Activated T-helper 1 cell treated with Interleukin-2 at 50 U/mL for 16 hours (primary cell): ENCODE results near the gene DAPK1.

Source experiments
- DNase-seq: peaks from one replicate; pipeline ENCODE4 v3.0.0-alpha.2; 2020; ENCODE audit warnings: low read depth

DAPK1 gene

DNA sequence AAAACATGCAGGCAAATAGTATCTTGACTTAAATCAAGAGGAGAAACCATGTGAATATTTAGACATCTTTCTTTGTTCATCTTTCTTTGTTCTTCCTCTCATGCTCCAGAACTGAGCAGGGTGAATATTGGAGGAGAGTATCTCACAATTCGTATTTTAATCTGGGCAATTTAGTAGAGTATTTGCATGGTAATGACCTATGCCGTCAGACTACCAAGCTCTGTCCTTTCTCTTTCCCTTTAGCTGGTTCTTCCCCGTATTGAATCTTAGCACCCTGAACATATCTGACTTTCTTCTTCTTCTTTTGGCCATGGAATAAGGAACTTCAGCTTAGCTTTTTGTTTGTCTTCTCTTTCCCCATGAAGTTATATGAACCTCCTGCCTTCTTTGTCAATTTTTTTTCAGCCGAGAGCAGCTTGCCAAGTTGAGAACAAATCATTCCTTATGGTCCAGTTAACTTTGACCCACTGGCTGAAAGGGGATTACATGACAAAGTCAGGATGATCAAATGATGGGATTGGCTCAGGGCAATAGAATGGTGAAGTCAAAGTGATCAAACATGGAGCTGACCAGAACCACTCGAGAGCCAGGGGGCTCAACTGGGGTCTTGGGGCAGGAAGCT lies 95.8 kb downstream of the DAPK1 start:
- DNase-seq, result no peak

DNA sequence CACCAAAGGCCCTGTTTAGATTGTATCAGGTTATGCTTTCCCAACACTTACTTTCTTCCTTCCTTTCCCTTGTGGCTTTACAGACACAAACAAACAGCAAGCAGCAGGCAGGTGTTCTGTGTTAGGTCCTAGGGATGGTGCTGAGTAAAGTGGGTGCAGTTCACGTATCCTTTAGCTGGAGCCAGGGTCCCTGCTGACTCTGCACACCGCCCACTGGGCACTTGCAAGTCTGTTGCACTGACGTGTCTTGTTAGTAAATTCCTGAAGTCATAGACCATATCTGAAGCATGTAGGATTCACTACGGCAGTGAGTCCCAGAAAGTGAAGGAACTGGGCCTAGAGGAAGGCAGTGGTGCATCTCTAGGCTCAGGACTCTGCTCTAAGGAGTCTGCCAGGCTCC lies 96.5 kb downstream of the DAPK1 start:
- DNase-seq, result no peak

DNA sequence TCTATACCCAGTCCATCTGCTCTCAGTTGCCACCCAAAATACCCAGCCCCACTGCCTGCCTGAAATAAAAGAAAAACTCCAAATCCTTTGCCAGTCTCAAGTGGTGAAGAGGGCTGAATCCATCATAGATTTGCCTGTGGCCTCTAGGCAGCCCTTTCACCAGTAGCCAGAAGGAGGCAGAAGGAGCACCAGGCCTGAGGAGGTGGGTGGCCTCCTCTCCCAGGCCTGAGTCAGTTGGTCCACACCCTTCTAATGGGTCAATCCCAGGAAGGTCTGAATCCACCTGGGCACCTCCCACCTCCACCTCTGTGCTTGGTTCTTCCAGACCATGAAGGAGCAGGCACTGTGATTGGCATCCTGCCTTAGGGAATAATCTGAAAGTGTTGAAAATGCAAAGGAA lies 97.0 kb downstream of the DAPK1 start:
- no peak for DNase-seq

GRCh38 chr9:87595610-87596009 lies 97.9 kb downstream of the DAPK1 start:
- DNase-seq, result no peak

GRCh38 chr9:87596862-87597261 lies 99.2 kb downstream of the DAPK1 start:
- DNase-seq, result no peak

GRCh38 chr9:87597710-87598443 lies 100.2 kb downstream of the DAPK1 start:
- DNase-seq, result no peak

- DNase-seq, result no peak
Observed at GRCh38 chr9:87599901-87600610, 102.4 kb downstream of the DAPK1 start.

- no peak for DNase-seq
Observed at GRCh38 chr9:87601176-87601575, 103.5 kb downstream of the DAPK1 start.

DNA sequence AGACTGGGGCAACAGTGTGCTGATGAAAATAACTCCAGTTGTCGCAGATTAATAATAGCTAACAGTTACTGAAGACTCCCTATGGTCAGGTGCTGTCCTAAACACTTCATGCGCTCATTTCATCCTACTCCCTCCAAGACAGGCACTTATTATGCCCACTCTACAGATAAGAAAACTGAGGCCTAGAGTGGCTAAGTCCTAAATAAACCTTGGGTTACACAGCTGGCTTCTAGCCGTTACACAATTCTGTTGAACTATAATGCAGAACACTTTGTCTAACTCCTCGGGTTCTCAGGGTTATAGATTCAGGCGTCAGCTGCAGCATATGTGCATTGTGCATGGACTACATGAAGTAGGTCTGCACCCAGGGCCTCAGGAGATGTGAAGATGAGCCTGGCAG lies 103.9 kb downstream of the DAPK1 start:
- no peak for DNase-seq

DNA sequence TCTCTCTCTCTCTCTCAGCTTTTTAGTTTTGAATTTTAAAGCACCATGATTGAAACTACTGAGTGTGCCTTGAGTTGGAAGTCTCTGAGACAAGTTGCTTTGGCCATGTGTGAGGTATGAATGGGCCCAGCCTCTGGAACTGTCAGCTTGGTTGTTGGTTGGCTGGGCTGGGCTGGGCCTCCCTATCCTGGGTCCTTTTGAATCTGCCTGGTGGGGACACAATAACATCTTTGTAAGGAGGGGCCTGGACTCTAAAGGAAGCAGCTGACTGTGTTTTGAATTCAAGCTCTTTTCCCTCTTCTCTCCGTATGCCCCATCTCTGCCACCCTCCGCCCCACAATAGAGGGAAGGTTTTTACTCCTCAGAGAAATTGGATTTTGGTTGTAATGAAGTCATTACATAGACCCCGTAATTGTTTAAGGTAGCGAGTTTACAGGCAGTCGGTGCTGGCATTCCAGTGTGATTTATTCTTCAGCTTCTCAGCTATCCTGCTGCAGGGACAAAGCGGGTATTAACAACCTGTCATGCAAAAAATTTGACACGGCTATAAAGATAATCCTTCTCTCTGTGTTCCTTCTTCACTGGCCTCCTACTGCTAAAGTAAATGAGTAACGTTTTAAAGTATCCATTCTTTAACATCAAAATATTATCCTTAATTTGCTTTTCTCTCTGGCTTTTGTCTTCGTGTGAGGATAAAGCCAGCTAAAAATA lies 105.4 kb downstream of the DAPK1 start:
- no peak for DNase-seq

- DNase-seq, result no peak
Observed at GRCh38 chr9:87603854-87604490, 106.3 kb downstream of the DAPK1 start.

DNA sequence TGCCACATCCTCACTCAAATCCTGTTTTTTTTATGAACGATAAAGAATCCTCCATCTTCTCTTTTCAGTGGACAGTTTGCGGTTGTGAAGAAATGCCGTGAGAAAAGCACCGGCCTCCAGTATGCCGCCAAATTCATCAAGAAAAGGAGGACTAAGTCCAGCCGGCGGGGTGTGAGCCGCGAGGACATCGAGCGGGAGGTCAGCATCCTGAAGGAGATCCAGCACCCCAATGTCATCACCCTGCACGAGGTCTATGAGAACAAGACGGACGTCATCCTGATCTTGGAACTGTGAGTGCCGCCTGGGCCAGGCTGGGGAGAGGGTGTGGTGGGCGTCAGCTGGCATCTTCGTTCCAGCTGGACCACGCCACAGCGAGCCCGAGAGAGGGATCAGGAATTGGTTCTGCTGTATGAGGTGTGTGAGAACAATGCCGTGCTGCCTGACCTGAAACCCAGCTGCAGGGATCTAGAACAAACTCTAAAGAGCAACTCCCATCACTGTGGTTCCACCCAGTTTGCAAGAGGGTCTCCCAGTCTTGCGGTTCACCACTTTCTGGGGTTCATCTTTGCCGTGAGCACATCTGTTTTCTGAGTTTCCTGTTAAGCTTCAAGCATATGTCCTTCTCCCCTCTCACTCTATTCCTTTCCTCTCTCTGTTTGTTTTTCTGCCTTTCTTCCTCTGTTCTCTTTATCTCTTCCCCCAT lies 107.4 kb downstream of the DAPK1 start:
- no peak for DNase-seq

DNA sequence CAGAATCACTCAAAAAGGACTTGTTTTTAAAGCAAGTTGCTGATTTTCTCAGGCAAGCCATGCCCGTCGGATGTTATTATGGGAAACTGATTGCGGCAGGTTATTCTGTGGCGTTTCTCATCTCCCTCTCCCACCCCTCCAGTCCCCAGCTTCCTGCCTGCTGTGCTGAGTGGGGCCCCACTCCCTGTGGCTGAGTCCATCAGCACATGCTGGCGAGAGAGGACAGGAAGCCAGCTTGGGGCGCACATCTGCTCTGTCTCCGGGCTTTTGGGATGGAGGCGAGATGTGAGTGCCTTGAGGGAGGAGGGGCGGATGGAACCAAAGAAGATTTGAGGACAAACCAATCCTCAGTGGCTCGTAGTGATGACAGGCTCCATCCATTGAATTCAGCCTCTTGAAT lies 108.0 kb downstream of the DAPK1 start:
- no peak for DNase-seq

GRCh38 chr9:87606841-87607521 lies 109.3 kb downstream of the DAPK1 start:
- DNase-seq, result no peak

DNA sequence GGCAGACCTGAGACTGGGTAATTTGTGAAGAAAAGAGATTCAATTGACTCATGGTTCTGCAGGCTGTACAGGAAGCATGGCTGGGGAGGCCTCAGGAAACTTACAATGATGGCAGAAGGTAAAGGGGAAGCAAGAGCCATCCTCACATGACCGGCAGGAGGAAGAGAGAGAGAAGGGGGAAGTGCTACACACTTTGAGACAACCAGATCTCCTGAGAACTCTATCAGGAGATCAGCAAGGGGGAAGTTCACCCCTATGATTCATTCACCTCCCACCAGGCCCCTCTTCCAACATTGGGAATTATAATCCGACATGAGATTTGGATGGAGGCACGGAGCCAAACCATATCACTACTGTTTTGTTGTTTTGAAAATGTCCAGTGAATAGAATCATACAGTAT lies 110.2 kb downstream of the DAPK1 start:
- DNase-seq, result no peak

- no peak for DNase-seq
Observed at GRCh38 chr9:87609002-87609401, 111.3 kb downstream of the DAPK1 start.

DNA sequence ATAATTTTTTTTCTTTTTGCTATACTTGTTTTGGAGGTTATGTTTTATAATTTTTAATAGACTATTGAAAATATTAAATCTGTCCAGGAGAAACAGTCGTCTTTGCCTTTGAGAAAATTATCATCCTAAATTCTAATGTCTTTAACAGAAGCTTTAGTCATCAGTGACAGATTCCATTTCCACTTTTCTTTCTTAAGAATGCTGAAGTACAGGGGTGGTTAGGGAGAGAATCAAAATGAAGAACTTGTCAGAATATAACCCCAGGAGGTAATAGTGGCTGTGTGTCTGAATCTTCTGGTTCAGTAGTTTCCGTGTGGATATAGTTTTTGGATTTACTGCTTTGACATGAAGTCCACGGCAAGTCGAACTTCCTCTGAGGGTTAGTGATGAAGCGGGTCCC lies 111.8 kb downstream of the DAPK1 start:
- DNase-seq, result no peak

DNA sequence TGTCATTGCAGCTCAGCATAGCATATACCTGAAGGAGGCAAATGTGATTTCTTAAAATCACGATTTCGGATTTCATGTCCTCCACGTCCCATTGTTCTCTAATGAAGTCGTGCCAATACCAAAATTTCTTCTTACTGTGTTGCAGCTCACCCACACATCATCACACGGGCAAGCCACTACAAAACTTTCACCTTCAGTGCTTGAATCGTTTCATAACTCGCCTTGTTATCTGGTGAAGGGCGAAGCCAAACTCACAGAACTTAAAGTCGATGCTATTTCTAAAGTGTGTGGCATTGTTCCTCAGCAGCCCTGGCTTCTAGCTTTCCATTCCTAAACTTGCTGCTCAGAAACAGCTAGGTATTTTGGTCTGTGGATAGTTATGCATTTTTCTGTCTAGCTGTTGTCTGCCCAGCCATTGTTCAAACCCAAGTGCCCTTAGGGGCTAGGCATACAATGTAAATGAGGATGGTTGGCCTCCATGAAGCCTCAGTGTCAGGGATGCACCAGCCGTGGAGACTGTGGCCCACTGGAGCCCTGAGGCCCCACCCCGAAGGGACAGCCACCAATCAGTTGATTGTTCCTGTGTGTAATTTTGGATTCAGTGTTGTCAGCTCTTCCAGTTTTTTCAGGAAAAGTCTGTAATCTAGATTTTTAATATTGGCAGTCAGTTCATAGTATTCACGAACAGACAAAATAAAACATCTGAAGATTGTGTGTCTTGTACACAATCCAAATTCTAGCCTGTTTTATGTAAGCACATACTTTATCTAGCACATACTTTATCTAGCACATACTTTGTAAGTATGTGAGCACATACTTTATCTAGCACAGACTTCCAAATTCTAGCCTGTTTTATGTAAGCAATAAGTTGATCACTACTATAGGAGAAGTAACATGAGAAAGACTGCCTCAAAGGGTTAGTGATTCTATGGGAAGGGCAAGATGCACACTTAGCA lies 112.8 kb downstream of the DAPK1 start:
- DNase-seq, result no peak

DNA sequence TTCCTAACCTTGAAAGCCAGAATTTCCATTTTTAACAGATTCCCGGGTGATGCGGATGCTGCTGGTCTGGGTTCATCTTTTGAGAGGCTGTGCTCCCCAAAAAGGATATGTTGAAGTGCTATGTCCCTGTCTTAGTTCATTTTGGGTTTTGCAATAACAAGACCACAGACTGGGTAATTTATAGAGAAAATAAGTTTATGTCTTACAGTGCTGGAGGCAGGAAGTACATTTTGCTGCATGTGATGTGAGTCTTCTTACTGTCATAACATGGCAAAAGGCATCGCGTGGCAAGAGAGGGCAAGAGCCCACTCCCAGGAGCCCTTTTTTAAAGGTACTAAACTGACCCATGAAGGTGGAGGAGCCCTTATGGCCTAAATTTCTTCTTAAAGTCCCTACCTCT lies 114.1 kb downstream of the DAPK1 start:
- no peak for DNase-seq

- DNase-seq, result no peak
Observed at GRCh38 chr9:87612536-87612935, 114.9 kb downstream of the DAPK1 start.
